KOPT-K1 (cell line): ENCODE measurements around the gene PTOV1.

Experiments
- H3K27ac ChIP-seq: fragments of 200-600 bp; sonication (generic); 2 replicates; pipeline ENCODE4 v1.5.1; 2016; ENCODE audit warnings: antibody characterized with exemption, mild to moderate bottlenecking, low read depth, low read length; ENCODE audit not compliant: poor library complexity, severe bottlenecking
- H3K36me3 ChIP-seq: fragments of 200-600 bp; sonication (generic); 2 replicates; pipeline ENCODE4 v1.5.1; 2017; ENCODE audit warnings: antibody characterized with exemption, mild to moderate bottlenecking, low read length, moderate library complexity; ENCODE audit not compliant: insufficient read depth
- H3K9me3 ChIP-seq: fragments of 200-600 bp; sonication (generic); 2 replicates; pipeline ENCODE4 v1.5.1; 2017; ENCODE audit warnings: antibody characterized with exemption, low read length, mild to moderate bottlenecking; ENCODE audit not compliant: insufficient read depth, poor library complexity, severe bottlenecking

Gene PTOV1

GRCh38 chr19:49869009-49869483, 18.1 kb downstream of the PTOV1 start:
- Histone ChIP-seq H3K36me3 (peaks cover 12% of the 10 kb centered on the region), H3K9me3 (no peaks in the 10 kb centered on the region), H3K27ac (peak overlapping the region; percentile 39)

GRCh38 chr19:49869484-49870308, 18.7 kb downstream of the PTOV1 start:
- H3K9me3 ChIP-seq = no peaks in the 10 kb centered on the region
- H3K27ac ChIP-seq = peak overlapping the region; percentile 61
- H3K36me3 ChIP-seq = peaks cover 5% of the 10 kb centered on the region

- Histone ChIP-seq H3K27ac (peak overlapping the region; percentile 61), H3K36me3 (no peaks in the 10 kb centered on the region), H3K9me3 (no peaks in the 10 kb centered on the region)
Measured at GRCh38 chr19:49870309-49870901, 19.4 kb downstream of the PTOV1 start.

GRCh38 chr19:49871349-49871985, 20.5 kb downstream of the PTOV1 start:
- no peaks in the 10 kb centered on the region for H3K36me3 ChIP-seq
- H3K27ac ChIP-seq = no peak overlapping the region

GRCh38 chr19:49872245-49873128, 21.5 kb downstream of the PTOV1 start:
- no peaks in the 10 kb centered on the region for H3K36me3 ChIP-seq
- H3K27ac ChIP-seq = no peak overlapping the region
- H3K9me3 ChIP-seq = no peaks in the 10 kb centered on the region

More at GRCh38 chr19:49871349-49871985, 20.5 kb downstream of the PTOV1 start:
- H3K9me3 ChIP-seq = no peaks in the 10 kb centered on the region

GRCh38 chr19:49873129-49873521, 22.2 kb downstream of the PTOV1 start:
- Histone ChIP-seq H3K36me3 (no peaks in the 10 kb centered on the region), H3K9me3 (no peaks in the 10 kb centered on the region), H3K27ac (no peak overlapping the region)

- Histone ChIP-seq H3K36me3 (no peaks in the 10 kb centered on the region), H3K9me3 (no peaks in the 10 kb centered on the region), H3K27ac (no peak overlapping the region)
Measured at GRCh38 chr19:49873834-49874233, 22.9 kb downstream of the PTOV1 start.

GRCh38 chr19:49874503-49875157, 23.7 kb downstream of the PTOV1 start:
- Histone ChIP-seq H3K9me3 (no peaks in the 10 kb centered on the region), H3K36me3 (no peaks in the 10 kb centered on the region), H3K27ac (no peak overlapping the region)

- H3K27ac ChIP-seq = peak overlapping the region; percentile 96
- peaks cover 2% of the 10 kb centered on the region; the same call in 1 of the 2 replicates for H3K36me3 ChIP-seq
- no peaks in the 10 kb centered on the region for H3K9me3 ChIP-seq
Measured at GRCh38 chr19:49875177-49875576, 24.2 kb downstream of the PTOV1 start.

- Histone ChIP-seq H3K27ac (peak overlapping the region; percentile 96), H3K9me3 (no peaks in the 10 kb centered on the region), H3K36me3 (peaks cover 10% of the 10 kb centered on the region; the same call in 1 of the 2 replicates)
Measured at GRCh38 chr19:49875857-49876421, 25.0 kb downstream of the PTOV1 start.

- Histone ChIP-seq H3K36me3 (peaks cover 15% of the 10 kb centered on the region; the same call in 1 of the 2 replicates), H3K9me3 (no peaks in the 10 kb centered on the region), H3K27ac (peak overlapping the region; percentile 96)
Measured at GRCh38 chr19:49876422-49877019, 25.6 kb downstream of the PTOV1 start.

GRCh38 chr19:49877020-49877878, 26.3 kb downstream of the PTOV1 start, which contains the start of the genes AKT1S1 and TBC1D17:
TSS of gene AKT1S1 (minus strand) at chr19:49877355. CDS start at chr19:49873295, 4,060 bp downstream.
TSS of gene TBC1D17 (plus strand) at chr19:49877702. CDS start at chr19:49877724, 22 bp downstream.
- peak within 1 kb of the TSS; percentile 96 for H3K27ac ChIP-seq
- no peaks in the 10 kb centered on the region for H3K9me3 ChIP-seq
- peaks cover 17% of the 10 kb centered on the region; the same call in 1 of the 2 replicates for H3K36me3 ChIP-seq
